ENCODE measurements around the gene NAA40.

The NAA40 gene

DNA sequence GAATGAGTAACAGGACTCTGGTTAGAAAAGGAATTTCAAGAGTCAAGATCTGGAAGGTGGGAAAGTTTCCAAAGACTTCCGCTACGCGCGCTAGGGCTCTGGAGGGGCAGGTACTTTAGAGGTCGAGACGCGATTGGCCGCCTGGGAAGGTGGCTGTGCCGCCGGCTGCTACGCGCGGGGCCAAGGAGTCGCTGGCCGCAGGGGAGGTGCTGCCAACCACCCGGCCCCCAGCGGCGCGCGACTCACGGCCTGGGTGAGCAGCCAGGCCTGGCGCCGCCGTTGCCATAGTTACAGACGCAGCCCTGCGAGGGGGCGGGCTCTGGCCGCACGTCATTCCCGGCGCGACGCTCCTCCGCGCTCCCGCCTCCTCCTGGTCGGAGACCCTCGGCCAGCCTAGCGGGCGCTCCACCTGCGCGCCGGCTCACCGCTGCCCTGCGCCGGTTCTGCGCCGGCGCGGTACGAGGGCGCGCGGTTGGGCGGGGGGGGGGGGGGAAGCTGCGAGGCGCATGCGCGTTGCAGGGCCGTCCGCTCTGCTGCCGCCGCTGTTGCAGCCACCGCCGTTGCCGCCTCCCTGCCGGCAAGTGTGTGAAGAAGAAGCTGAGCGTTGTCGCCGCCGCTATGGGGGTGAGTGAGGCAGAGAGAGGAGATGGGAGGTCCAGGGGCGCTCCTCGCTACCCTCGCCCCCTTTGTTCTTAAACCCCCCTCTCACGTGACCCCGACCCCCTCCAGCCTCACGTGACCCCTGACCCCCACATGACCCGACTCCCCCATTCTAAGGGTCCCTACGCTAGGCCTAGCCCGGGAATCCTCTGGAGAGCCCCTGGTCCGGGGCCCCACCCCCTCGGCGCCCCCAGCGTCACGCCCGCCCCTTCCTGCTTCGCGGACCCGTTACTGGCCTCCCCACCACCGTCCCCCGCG, at the start of gene NAA40:
Gene NAA40, plus strand, starts transcription at position 524 of the 918 bp plus-strand sequence. Its CDS starts 95 bp downstream, at position 619.
- peak; percentile 83 to 93 (median 87) for DNase-seq (ENCODE audit: low read depth in 3 of 3)

DNA sequence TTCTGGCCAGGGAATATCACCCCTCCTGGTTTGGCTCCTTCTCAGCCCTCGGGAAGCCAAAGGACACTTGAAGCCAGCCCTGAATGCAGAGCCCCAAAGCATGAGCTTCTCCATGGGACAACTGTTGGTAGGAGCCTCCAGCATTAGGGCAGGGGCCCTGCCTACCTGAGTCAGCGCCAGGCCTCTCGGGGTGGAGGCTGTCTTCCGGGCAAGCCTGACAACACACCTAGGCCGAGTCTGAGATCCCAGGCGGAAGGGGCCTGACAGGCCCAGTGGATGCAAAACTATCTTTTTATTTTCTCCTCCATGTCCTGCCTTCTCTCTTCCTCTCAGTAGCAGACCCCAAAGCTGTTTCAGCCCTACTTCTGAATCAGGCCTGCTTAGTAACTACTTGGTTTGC, 49.5 kb upstream of the NAA40 start:
- no peak for DNase-seq (ENCODE audit: low read depth in 3 of 3)

DNA sequence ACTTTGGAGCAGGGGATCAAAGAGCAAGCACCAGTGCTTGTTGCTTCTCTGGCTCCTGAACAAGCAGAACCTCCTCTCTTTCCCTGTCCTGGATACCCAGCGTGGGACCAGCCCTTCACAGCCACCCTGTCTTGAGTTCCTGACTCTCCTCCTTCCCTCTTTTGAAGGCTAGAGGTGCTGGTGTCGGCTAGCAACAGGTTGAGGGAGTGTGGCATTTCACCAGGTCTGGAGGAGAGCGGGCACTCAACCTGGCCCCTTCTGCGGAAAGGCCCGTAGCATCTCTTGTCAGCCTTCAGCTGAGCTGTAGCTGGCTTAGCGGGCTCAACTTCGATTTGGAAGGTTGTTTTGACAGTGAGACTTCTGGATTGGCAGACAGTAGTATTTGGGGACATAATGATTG, 48.4 kb upstream of the NAA40 start:
- DNase-seq (ENCODE audit: low read depth in 3 of 3) = no peak

DNA sequence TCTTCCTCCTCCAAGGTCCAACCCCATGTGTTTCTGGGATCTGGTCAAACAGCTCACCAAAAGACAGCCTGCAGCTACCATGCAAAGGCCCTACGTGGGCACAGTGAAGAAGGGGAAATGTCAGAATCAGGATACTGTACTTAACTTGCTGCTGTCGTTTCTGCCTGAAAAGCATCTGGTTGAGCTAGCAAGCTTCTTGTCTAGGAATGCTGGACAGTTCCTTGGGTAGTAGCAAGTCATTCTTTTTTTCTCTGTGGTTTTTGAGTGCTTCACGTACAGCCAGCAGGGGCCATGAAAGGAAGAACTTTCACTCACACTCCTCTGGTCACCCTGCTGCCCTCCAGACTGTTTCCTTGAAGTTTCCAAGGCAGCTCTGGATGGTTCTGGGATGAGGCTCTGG, 46.6 kb upstream of the NAA40 start:
- DNase-seq (ENCODE audit: low read depth in 3 of 3) = no peak

DNA sequence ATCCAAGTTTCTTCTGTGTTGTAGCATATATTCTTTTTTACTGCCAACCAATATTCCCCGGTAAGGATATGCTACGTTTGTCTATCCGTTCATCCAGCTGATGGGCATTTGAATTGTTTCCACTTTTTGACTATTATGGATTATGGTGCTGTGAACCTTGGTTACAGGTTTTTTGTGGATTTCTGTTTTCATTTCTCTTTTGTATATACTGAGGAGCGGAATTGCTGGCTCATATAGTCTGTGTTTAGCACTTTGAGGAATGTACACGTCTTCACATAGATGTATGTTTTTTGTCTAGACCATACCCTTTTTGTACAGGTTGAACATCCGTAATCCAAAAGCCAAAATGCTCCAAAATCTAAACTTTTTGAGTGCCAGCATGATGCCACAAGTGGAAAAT, 45.4 kb upstream of the NAA40 start:
- no peak for DNase-seq (ENCODE audit: low read depth in 3 of 3)

DNA sequence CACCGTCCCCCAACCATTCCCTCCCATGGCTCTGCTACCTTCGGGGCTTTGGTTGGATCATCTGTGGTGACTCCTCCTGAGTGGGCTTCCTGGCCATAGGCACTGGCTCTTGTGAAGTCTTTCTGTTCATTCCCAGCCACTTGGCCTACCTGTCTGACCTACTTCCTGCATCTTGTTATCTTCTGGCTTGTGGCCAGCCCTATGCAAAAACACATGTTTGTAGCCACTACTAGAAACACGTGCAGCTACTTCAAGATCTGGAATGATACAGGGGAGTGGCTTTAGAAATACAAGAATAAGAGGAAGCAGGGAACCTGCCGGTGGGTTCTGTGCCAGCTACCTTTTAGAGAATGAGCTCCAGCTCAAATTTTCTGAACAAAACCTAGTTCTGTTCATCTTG, 42.7 kb upstream of the NAA40 start:
- no peak for DNase-seq (ENCODE audit: low read depth in 3 of 3)

DNA sequence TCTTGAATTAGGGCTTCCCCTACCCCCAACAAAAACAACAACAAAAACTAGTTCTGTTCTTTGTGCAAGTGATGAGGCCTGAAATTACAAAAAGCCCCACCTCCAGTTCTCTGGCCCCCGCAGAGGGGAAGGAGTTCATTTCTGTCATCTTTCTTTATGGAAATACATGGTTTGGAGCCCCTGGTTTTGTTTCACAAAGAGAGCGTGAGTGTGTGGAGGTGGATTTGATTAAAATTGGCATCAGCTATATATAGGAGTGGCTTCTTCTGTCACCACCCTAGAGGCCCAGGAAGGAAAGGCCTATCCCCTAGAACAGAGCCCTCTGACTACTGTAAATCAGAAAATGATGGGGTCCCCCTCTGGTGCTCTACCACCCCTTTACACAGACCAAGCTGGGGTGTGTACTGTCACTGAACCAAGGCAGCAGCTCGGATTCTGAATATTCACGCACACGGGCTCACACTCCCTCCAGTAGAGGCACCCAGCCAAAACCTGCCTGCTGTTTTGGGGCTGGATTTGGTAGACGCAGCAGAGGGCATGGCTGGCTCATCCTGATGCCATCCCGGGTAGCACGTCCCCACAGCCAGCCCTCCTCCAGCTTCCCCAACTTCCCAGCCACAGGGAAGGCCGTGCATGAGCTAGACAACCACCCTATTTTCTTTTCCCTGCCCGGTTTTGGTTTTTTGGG, 41.2 kb upstream of the NAA40 start:
- no peak for DNase-seq (ENCODE audit: low read depth in 3 of 3)

DNA sequence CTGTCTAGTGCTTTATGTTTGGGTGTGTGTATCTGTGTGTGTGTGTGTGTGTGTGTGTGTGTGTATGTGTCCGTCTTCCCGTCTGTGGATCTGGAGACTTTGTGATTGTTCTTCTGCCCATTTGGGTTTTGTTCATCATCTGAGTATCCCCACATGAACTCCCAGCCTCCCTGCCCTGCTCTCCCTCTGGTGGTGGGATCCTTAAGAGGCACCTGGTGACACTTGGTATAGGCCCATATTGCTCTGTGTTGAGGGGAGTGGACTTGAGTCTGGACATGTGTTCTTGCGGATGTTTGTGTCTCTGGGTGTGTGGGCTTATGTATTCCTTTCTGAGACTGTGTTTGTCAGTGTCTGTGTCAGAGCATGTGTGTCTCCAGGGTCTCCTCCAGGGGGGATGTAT, 37.1 kb upstream of the NAA40 start:
- DNase-seq (ENCODE audit: low read depth in 3 of 3) = no peak

DNA sequence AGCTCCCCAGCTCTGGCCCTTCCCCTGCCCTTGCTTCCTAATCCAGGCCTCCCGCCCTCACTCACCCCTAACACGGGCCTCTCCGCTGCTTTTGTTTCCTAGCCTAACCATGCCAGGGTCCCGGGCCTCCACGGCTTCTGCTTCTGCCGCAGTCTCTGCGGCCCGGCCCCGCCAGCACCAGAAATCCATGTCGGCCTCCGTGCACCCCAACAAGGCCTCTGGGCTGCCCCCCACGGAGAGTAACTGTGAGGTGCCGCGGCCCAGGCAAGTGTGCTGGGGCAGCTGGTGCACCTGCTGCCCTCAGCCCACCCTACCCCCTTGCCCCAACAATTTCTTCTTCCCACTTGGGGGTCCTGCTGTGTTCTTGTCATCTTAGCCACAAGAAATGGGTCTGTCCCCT, 34.9 kb upstream of the NAA40 start:
- DNase-seq (ENCODE audit: low read depth in 3 of 3) = no peak

DNA sequence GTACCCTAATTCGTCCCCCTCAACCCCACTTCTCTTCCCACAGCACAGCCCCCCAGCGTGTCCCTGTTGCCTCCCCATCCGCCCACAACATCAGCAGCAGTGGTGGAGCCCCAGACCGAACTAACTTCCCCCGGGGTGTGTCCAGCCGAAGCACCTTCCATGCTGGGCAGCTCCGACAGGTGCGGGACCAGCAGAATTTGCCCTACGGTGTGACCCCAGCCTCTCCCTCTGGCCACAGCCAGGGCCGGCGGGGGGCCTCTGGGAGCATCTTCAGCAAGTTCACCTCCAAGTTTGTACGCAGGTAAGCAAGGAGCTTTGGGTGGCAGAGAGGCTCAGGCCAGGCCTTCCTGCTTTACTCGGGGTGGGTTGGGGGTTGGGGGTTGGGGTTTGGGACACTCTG, 34.1 kb upstream of the NAA40 start:
- no peak for DNase-seq (ENCODE audit: low read depth in 3 of 3)

DNA sequence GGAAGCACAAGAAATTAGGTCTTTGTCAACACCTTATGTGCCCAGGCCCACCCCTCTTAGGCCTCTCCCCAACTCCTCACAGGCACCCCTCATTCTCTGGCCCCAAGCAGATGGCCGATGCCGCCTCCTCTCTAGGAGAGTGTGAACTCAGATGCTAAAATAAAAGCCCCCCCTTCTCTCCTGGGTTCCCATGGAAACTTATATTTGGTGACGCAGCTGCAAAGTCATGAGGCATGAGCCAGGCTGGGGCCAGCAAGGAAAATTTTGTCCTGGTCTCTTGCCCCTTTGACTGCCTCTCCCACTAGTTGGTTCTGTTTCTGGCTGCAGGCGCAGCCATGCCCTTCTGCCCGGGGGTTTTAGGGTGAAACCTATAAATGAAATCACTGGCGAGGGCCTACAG, 33.6 kb upstream of the NAA40 start:
- no peak for DNase-seq (ENCODE audit: low read depth in 3 of 3)

DNA sequence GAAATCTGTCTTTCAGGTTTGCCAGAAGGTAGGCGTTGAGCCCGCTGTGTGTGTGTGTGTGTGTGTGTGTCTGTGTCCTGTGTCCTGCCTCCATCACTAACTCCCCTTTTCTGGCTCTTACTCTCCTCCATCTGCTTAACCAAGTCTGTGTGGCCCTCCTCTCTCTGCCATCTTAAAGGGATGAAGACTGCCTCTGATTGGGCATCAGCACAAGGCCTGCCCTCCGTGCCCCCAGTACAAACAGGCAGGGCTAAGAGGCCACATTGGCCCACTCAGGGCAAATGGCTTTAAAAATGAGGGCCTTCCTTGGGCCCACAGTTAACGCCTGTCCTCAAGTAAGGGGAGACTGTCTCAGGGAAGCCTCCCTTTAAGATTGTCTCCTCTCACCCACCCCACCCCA, 32.7 kb upstream of the NAA40 start:
- no peak for DNase-seq (ENCODE audit: low read depth in 3 of 3)

DNA sequence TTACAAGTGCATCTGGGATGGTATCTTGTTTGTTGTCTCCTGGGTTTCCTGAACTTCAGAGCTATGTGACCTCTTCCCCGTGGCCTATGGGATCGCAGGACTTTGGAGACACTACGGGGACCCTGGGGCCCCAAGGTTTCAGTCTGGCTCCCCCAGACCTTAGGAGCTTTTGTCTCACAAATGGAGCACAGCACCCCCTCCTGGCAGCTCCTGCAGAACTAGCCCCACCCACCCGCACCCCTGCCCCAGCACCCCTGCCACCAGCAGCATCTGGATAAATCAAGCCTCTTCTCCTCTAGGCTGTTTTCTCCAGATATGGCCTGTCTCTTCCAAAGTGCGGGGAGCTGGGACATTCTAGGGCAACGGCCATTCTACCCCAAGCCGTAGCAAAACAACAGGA, 32.2 kb upstream of the NAA40 start:
- DNase-seq (ENCODE audit: low read depth in 3 of 3) = peak in 1 of 3 experiments; percentile 40

DNA sequence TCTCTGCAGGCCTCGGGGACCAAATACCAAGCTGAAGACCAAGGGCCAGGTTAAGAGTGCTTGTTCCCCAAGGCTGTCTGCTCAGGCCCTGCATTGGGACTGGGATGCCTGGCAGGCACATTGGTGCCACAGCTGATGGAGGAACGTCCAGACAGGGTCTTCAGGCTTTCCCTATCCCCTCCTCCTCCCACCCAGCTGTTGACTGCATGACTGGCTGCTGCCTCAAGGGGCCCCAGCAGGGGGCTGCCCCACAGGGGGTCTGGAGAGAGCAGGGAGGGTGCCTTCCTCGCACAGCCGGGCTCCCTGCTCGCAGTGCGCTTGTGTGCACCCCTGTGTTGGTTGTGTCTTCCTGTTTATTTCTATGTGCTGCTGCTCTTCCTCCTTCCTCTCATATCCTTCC, 31.7 kb upstream of the NAA40 start:
- DNase-seq (ENCODE audit: low read depth in 3 of 3) = no peak

DNA sequence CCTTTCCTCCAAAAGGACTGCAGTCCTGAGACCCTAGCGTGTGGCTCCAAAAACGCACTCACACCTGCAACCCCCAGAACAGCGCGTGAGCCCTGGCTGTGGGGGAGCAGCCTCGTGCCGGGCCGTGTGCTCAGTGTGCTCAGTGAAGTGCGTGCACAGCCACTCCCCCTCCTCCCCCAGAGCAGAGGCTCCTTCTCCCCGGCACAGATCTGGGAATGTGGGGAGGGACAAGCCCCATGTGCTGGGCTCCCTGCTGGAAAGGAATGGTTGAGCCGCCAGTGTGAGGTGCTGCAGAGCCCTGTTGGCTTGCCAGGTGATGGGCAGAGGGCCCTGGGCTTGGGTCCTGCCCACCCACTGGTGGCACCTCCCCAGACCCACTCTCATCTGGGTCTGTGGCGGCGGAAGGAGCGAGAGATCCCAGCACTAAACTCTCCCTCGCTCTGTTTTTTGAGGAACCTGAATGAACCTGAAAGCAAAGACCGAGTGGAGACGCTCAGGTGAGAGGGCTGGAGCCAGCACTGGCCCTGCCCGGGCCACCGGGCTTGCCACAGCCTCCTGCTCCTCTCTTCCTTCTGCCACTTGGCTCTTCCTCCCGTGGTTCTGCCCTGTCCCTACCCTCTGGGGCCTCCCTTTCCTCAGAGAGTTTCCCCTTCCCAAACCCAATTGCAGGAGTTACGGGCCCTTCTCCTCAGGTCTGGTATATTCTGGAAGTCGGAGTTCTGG, 30.8 kb upstream of the NAA40 start:
- no peak for DNase-seq (ENCODE audit: low read depth in 3 of 3)

DNA sequence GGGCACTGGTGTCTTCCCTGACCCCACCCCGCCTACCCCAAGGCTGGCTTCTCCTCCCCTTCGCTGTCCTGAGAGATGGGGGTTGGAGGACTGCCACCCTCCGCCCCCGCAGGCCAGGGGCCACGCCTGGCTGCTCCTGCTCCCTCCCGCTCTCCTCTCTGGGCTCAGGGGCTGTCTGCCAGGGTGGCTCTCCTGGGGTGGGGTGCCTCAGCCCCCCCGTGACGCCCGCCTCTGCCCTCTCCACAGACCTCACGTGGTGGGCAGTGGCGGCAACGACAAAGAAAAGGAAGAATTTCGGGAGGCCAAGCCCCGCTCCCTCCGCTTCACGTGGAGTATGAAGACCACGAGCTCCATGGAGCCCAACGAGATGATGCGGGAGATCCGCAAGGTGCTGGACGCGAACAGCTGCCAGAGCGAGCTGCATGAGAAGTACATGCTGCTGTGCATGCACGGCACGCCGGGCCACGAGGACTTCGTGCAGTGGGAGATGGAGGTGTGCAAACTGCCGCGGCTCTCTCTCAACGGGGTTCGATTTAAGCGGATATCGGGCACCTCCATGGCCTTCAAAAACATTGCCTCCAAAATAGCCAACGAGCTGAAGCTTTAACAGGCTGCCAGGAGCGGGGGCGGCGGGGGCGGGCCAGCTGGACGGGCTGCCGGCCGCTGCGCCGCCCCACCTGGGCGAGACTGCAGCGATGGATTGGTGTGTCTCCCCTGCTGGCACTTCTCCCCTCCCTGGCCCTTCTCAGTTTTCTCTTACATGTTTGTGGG, 30.0 kb upstream of the NAA40 start:
- no peak for DNase-seq (ENCODE audit: low read depth in 3 of 3)

DNA sequence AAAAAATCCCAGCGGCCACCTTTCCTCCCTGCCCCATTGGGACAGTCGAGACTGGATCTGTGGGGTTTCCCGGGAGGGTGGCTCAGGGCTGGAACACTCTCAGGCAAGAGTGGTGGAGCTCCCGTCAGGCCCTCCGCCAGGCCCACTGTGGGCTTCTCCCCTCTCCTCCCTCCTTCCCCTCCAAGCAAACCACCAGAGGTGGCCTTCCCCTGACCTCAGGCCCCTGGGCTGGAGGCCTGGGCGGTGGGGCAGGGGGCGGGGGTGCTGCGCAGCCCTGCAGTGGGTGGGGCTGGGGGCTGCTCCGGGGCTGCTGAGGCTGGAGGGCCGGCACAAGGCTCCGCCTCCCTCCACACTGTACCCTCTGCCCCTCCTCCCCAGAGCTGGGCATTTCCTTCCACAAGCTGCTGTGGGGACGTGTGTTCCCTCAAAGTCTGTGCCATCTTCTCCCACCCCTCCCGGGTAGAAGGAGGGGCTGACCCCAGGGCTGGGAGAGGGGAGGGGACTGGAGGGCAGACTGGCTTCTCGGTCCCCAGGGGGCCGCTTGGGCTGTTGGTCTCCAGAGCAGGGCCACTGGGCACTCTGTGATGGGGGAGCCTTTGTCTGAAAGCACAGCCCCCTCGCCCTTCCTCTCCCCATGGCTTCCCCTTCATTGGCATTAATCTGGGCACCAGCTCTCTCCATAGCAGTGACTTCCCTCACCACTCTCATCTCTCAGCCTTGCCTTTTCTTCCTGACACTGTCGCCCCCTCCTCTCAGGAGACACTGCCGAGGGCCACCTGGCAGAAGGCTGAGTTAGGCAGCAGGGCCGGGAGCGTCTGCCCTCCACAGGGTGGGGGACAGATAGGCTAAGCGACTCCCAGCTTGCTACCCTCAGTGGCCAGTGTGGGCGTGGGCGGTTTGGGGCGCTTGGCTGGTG, 29.0 kb upstream of the NAA40 start:
- no peak for DNase-seq (ENCODE audit: low read depth in 3 of 3)

DNA sequence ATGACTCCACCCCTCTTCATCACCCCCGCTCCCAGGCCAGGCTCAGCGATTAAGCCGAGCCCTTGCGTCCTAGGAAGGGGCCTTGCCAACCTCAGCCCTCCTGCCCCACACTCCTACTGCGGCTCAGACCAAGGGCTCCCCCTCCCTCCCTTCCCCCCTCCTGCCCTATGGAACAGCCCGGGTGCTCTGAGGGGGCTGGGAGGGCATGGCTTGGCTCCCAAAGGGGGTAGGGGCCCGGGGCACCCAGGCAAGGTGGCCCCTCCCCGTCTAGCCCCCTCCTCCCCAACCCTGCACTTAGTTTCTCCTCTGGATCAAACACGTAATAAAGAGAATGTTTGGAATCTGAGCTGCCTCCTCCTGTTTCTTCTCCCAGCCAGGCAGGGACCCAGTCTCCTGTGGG, 28.1 kb upstream of the NAA40 start:
- no peak for DNase-seq (ENCODE audit: low read depth in 3 of 3)

DNA sequence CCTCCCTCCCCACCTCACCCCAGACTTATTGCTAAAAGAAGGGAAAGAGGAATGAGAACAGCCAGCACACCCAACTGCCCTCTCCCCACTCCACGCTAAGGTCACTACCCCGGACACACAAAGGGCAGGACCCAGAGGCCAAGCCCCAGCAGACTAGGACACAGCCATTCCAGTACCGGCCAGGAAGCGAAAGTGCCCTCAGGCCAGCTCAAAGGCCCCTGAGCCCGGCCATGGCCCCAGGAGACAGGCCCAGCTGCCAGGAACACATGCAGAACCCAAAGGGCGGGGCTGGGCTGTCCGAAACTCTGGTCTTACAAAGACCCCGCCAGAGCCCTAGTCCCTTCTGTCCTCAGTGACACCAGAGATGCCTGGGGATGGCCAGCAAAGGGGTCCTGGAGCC, 27.4 kb upstream of the NAA40 start:
- no peak for DNase-seq (ENCODE audit: low read depth in 3 of 3)

DNA sequence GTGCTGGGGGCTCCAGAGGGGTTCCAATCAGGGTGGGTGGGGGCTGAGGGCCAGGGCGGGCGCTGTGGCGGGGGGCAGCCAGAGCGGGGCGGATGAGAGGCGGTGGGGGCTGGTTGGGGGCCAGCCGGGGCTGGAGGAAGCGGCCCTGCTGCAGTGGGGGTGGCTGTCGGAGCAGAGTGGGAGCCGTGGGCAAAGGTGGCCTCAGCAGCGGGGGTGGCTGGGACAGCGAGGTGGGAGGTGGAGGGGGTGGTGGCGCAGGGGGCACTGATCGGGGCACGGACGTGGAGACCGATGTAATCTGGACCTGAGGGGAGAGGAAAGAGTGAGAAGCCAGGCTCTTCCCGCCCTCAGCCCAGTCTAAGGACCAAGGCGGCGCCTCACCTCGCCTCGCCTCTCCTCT, 26.9 kb upstream of the NAA40 start:
- no peak for DNase-seq (ENCODE audit: low read depth in 3 of 3)

DNA sequence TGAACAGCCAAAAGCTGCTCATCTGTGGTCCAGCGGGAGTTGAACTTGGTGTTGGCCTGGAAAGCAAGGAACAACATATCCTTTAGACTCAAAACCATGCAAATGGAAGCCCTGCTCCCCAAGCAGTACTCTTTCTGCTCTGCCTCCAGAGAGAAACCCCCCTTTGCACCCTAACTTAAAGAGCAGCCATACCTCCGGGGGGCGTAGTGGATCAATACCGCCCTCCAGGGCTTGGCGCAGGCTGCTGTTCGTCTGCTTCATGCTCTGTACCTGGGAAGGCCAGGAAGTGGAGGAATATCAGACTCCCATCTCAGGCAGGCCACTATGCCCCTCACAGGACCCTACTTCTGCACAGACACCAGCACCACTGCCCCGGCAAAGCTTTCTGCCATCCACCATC, 26.1 kb upstream of the NAA40 start:
- DNase-seq (ENCODE audit: low read depth in 3 of 3) = no peak

All from stimulated activated CD4-positive, alpha-beta T cell treated with anti-CD3 and anti-CD28 coated beads, TNF-alpha, amount 100 ng/mL, for 24 hours (primary cell).